ENCODE measurements around the gene FRMD5.
"Not testable (repeated sequence)": the region's sequence is repeated elsewhere in the genome, so short reads cannot be mapped to it uniquely, and the experiment has no call there.

Gene FRMD5

GRCh38 chr15:43826508-43827341 lies 368.3 kb downstream of the FRMD5 start, which contains the start of gene WDR76:
WDR76 (plus strand) TSS chr15:43827002; CDS start chr15:43827033, 31 bp downstream.
- peak; percentile 86 for DNase-seq

DNA sequence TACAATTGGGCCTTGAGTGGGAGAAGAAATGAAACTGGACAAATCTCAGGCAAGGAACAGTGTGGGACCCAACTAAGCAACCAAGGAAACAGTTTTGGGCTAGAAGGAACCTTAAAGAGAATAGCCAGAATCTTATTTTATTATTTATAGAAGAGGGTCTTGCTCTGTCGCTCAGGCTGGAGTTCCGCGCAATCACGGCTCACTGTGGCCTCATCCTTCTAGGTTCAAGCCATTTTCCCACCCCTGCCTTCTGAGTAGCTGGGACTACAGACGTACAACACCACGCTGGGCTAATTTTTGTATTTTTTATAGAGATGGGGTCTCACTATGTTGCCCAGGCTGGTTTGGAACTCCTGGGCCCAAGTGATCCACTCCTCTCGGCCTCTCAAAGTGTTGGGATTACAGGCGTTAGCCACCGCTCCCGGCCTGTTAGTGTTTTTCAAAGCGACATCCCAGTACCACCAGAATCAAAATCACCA lies 369.0 kb downstream of the FRMD5 start:
- no peak for DNase-seq

DNA sequence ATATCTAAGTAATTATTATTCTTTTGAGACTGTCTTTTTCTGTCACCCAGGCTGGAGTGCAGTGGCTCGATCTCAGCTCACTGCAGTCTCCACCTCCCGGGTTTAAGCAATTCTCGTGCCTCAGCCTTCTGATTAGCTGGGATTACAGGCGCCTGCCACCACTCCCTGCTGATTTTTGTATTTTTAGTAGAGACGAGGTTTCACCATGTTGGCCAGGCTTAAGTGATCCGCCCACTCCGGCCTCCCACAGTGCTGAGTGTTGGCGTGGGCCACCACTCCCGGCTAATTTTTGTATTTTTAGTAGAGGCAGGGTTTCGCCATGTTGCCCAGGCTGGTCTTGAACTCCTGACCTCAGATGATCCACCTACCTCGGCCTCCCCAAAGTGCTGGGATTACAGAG lies 369.8 kb downstream of the FRMD5 start:
- DNase-seq, result not testable (repeated sequence)

DNA sequence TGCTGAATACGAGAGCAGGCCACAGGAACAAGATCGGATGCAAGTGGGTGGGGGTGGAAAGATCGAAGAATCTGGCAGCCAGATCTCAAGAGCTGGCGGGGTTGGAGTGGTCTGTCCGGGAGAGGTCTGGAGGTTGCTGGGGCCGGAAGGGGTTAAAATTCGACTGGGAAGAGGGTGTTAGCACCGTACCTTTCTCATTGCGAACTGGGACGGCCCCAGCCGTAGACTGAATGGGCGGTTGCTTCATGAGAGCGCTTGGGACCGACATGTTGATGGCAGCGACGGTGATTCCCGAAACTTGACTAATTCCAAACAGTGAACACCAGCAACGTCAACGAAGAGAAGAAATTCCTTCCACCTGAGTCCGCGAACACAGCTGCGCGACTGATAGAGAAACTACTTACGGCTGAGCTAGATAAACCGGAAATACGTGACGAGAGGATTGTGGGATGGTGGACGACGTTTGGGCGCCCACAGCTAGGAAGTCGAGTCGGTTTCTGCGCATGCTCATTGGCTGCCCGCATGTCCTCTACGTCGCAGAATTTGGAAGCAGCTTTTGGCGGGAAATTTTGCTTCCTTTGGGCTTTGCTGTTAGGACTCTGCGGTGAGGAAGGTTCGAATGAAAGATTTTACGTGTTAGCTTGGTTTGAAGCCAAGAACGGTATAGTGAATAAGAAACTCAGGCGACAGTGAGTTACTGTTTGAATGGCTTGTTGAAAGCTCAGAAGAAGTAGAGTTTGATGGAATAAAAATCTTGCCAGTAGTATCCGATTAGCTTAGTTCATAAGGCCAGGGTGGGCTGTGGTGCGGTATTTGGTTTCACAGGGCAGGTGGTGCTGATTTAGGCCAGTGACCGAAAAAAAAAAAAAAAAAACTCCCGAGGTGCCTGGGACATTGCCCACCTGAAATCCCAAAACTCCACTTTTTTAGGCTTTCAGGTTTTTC lies 370.5 kb downstream of the FRMD5 start, which contains the start of gene MFAP1:
MFAP1 (minus strand) TSS at position 389 of the 945 bp plus-strand sequence; CDS start at position 268, 121 bp downstream.
- peak; percentile 91 for DNase-seq

GRCh38 chr15:43821505-43821904 lies 373.6 kb downstream of the FRMD5 start:
- no peak for DNase-seq

All from right forelimb (tissue), 1 donor.